Heart right ventricle (tissue), 16 donors: Measurements from ENCODE around the gene KCTD19. TPM values are rescaled to one million over a fixed set of nuclear protein-coding genes. Genes with fewer than 3 reads are reported as not detected.

Source experiments
- ATAC-seq, 8 donors: fragments of 200-7000 bp; cut with Tn5 transposase; one replicate each; pipeline ENCODE4 v1.9.1; 2020; ENCODE audit warnings: mild to moderate bottlenecking in 8 of 8, moderate library complexity in 8 of 8, moderate number of reproducible peaks in 1 of 8
- DNase-seq, 2 donors: peaks; one replicate each; pipeline ENCODE4 v3.0.0-alpha.2; 2020
- H3K27ac ChIP-seq, 10 donors: fragments of 200-600 bp; sonication (generic) in 2 of 10; one replicate each; pipeline versions ENCODE4 v1.5.0 to v1.8.0; 2020 to 2022; ENCODE audit warnings: mild to moderate bottlenecking in 3 of 10
- H3K27me3 ChIP-seq, 7 donors: fragments of 200-600 bp; one replicate each; pipeline ENCODE4 v1.8.0; 2021 to 2022; ENCODE audit warnings: mild to moderate bottlenecking in 2 of 7
- H3K36me3 ChIP-seq, 9 donors: fragments of 200-600 bp; sonication (generic) in 1 of 9; one replicate each; pipeline versions ENCODE4 v1.5.0 to v1.8.0; 2020 to 2022; ENCODE audit warnings: mild to moderate bottlenecking in 2 of 9
- H3K4me1 ChIP-seq, 9 donors: fragments of 200-600 bp; sonication (generic) in 1 of 9; one replicate each; pipeline versions ENCODE4 v1.5.0 to v1.8.0; 2020 to 2022; ENCODE audit warnings: mild to moderate bottlenecking in 4 of 9
- H3K4me3 ChIP-seq, 10 donors: fragments of 200-600 bp; sonication (generic) in 2 of 10; one replicate each; pipeline versions ENCODE4 v1.5.0 to v1.8.0; 2020 to 2022; ENCODE audit warnings: mild to moderate bottlenecking in 7 of 10, moderate library complexity in 2 of 10
- H3K9me3 ChIP-seq, 11 donors: fragments of 200-600 bp in 10 of 11; sonication (generic) in 2 of 11; one replicate each; pipeline versions ENCODE4 v1.5.0 to v1.8.0; 2013 to 2022; ENCODE audit warnings: mild to moderate bottlenecking in 2 of 11, control low read depth in 1 of 11, moderate library complexity in 1 of 11
- CTCF ChIP-seq, 9 donors: fragments of 200-600 bp; sonication (generic) in 2 of 9; IDR thresholded peaks; one replicate each; pipeline versions ENCODE4 v1.5.0 to v1.8.0; 2021 to 2022; ENCODE audit warnings: antibody characterized with exemption in 9 of 9, mild to moderate bottlenecking in 5 of 9, moderate library complexity in 1 of 9
- WGBS, 2 donors: extraction: QIAGEN DNeasy Blood & Tissue Kit; methylation state at CpG; one replicate each; pipeline ENCODE4 v1.1.7; 2013; ENCODE audit warnings: inconsistent platforms in 1 of 2; 5-methylcytosine and 5-hydroxymethylcytosine counted together
- intact Hi-C, 10 donors: fragments of 100-400 bp; cut with DNase I; formaldehyde crosslinking; loops; one replicate each; pipeline versions ENCODE4 v1.11.1 to v1.14.2; 2022
- polyA plus RNA-seq, 2 donors: library from polyadenylated mRNA; stranded (reverse); fragments of 200-250 nt; gene quantifications; one replicate each; pipeline ENCODE4 v1.2.3, GENCODE V29; 2013
- total RNA-seq, 10 donors: library from RNA; stranded (reverse); fragmentation: NEBNext Ultra II Directional in 3 of 10; extraction: Animal tissue kit (Norgen Biotek cat#: 25700) in 3 of 10; gene quantifications; one replicate each; pipeline versions ENCODE4 v1.2.1 to v1.2.4, GENCODE V29; 2021 to 2023
- donor health status: Arrhythmogenic right ventricular cardiomyopathy.
- donor health status: ischemic (EF 13 %, LVEDD 7.1; RV severe dilation, severe dysfunction).
- donor health status: healthy with polysubstance abuse.
- donor health status: DM: no; HTN: yes; CAD: no.
- donor health status: DM: no; HTN: no; CAD: no.
- donor health status: ischemic (EF 25% LVEDD 6.9; RV normal size, moderate dysfunction).
- donor health status: ischemic (EF 25% LVEDD 5.7; RV mildly dilated, moderate dysfunction).
- donor health status: healthy.
- donor health status: DM: yes; HTN: yes; CAD: no.
- donor health status: Ischemic cardiomyopathy.
- donor health status: ischemic (EF 35%, LVEDD 5.7; RV mildly dilated, moderate dysfunction).
- donor health status: nonischemic (EF 11% LVEDD 7.7; RV severe dilation, severe dysfunction).
- donor health status: DM: yes; HTN: yes; CAD: no.
- donor health status: PGD.
- donor health status: ischemic (EF 29% LVEDD 5.4; RV normal size, mild dysfunction).
- donor health status: nonischemic (EF 23%, LVEDD 6.1; RV moderate dilation, normal function).

KCTD19 gene
- total and polyA plus RNA-seq, 12 donors: 0.01 to 0.22 TPM; not detected in 10

- intact Hi-C loops: loop anchor here in 2 of 10 donors (2.0 to 5.0 kb wide), 3 partner anchors 21 to 65 kb away; partner anchors contain the start of genes E2F4 (in 1 of the 2), EXOC3L1 (in 1 of the 2), MATCAP1 (in 1 of the 2) and TMEM208 (in 1 of the 2)
These were observed 79.1 kb downstream of the KCTD19 start, which contains the start of gene FHOD1 for GRCh38 chr16:67247192-67248072. FHOD1 (minus strand) TSS chr16:67247481; CDS start chr16:67247410, 71 bp downstream.

GRCh38 chr16:67246756-67247191 is 79.8 kb downstream of the KCTD19 start:
- WGBS, 2 donors: 0% methylated on average over 25 to 26 of the region's 26 CpGs
- H3K36me3 ChIP-seq: peaks cover 0 to 3% (median 0%) of the 10 kb centered on the region in 9 donors
- DNase-seq (no peak), ATAC-seq (peak in 6 of 8 donors; percentile 0 to 21 (median 4))
- intact Hi-C loops: loop anchor here in 2 of 10 donors (2.0 to 5.0 kb wide), 3 partner anchors 20 to 64 kb away; partner anchors contain the start of genes E2F4 (in 1 of the 2), EXOC3L1 (in 1 of the 2), MATCAP1 (in 1 of the 2) and TMEM208 (in 1 of the 2)
- peak overlapping the region; percentile 69 to 97 (median 84) for H3K4me3 ChIP-seq
- peak in 2 of 9 donors; percentile 1 to 6 for TF ChIP-seq CTCF (IDR thresholded peaks at IDR 0.05)
- H3K27ac ChIP-seq: peak overlapping the region; percentile 93 to 99 (median 96)
- peaks cover 28 to 73% (median 61%) of the 10 kb centered on the region in 9 donors for H3K4me1 ChIP-seq
- peaks cover 0 to 34% (median 0%) of the 10 kb centered on the region in 7 donors for H3K27me3 ChIP-seq
- no peaks in the 10 kb centered on the region for H3K9me3 ChIP-seq

More at GRCh38 chr16:67247192-67248072, 79.1 kb downstream of the KCTD19 start, which contains the start of gene FHOD1:
- H3K36me3 ChIP-seq: no peaks in the 10 kb centered on the region
- H3K27me3 ChIP-seq: peaks cover 0 to 34% (median 0%) of the 10 kb centered on the region in 7 donors
- no peaks in the 10 kb centered on the region for H3K9me3 ChIP-seq
- H3K27ac ChIP-seq: peak within 1 kb of the TSS; percentile 93 to 99 (median 96)
- TF ChIP-seq CTCF (IDR thresholded peaks at IDR 0.05): peak in 1 of 9 donors; percentile 3
- H3K4me3 ChIP-seq: peak within 1 kb of the TSS; percentile 69 to 97 (median 84)
- peak; percentile 98 to 99 for DNase-seq
- WGBS, 2 donors: 0% methylated on average over 60 of the region's 60 CpGs
- ATAC-seq: peak; percentile 77 to 89 (median 83)
- H3K4me1 ChIP-seq: peaks cover 22 to 66% (median 55%) of the 10 kb centered on the region in 9 donors

- Histone ChIP-seq H3K27ac (peak overlapping the region; percentile 93 to 99 (median 96)), H3K4me1 (peaks cover 34 to 78% (median 67%) of the 10 kb centered on the region in 9 donors), H3K9me3 (no peaks in the 10 kb centered on the region), H3K4me3 (peak overlapping the region; percentile 69 to 97 (median 84)), H3K36me3 (peaks cover 0 to 5% (median 0%) of the 10 kb centered on the region in 9 donors), H3K27me3 (peaks cover 0 to 34% (median 0%) of the 10 kb centered on the region in 7 donors)
- DNase-seq: peak; percentile 84 to 88
- WGBS, 2 donors: 0 to 1% methylated on average over 42 to 48 of the region's 48 CpGs
- intact Hi-C loops: loop anchor here in 2 of 10 donors (2.0 to 5.0 kb wide), 3 partner anchors 19 to 64 kb away; partner anchors contain the start of genes E2F4 (in 1 of the 2), EXOC3L1 (in 1 of the 2), MATCAP1 (in 1 of the 2) and TMEM208 (in 1 of the 2)
- ATAC-seq: peak; percentile 37 to 76 (median 62)
- peak in 8 of 9 donors; percentile 13 to 62 (median 48) for TF ChIP-seq CTCF (IDR thresholded peaks at IDR 0.05)
These were observed 80.3 kb downstream of the KCTD19 start for GRCh38 chr16:67246081-67246755.
